HepG2 (cell line): ENCODE measurements around the gene PRKAR1B. TPM values are rescaled to one million over a fixed set of nuclear protein-coding genes. Genes with fewer than 3 reads are reported as not detected.

Source experiments
- ASH2L ChIP-seq: fragments of 300-600, 200-600 bp; sonication (generic); IDR thresholded peaks from 2 replicates; pipeline ENCODE4 v1.7.0; 2017; ENCODE audit warnings: low read depth, mild to moderate bottlenecking, moderate library complexity, mixed read lengths, low read length; ENCODE audit not compliant: insufficient read length
- CEBPB ChIP-seq: IDR thresholded peaks from 2 replicates; pipeline ENCODE4 v1.6.1; 2011; ENCODE audit warnings: low read depth, low read length, improper control_type of control experiment, borderline replicate concordance
- CREBL2 ChIP-seq: sonication (generic); formaldehyde crosslinking; IDR thresholded peaks from 2 replicates; pipeline ENCODE4 v1.8.1; 2023; ENCODE audit warnings: missing genetic modification reagents, mild to moderate bottlenecking, borderline replicate concordance
- GATAD2A ChIP-seq: IDR thresholded peaks from 2 replicates; pipeline ENCODE4 v1.6.1; 2016
- HMGXB3 ChIP-seq: sonication (generic); formaldehyde crosslinking; IDR thresholded peaks from 2 replicates; pipeline ENCODE4 v1.4.0; 2020; ENCODE audit warnings: missing genetic modification reagents, borderline replicate concordance
- IRX3 ChIP-seq: sonication (generic); formaldehyde crosslinking; IDR thresholded peaks from 2 replicates; pipeline ENCODE4 v1.8.1; 2023; ENCODE audit warnings: mild to moderate bottlenecking, low read depth, missing genetic modification reagents, borderline replicate concordance
- MBD4 ChIP-seq: IDR thresholded peaks from 2 replicates; pipeline ENCODE4 v1.6.1; 2012; ENCODE audit warnings: low read length, inconsistent platforms, borderline replicate concordance
- MEF2D ChIP-seq: sonication (generic); formaldehyde crosslinking; IDR thresholded peaks from 2 replicates; pipeline ENCODE4 v1.5.1; 2020; ENCODE audit warnings: mild to moderate bottlenecking, missing genetic modification reagents
- MTA1 ChIP-seq: sonication (generic); formaldehyde crosslinking; IDR thresholded peaks from 2 replicates; pipeline ENCODE4 v1.4.0; 2020; ENCODE audit warnings: missing genetic modification reagents, mild to moderate bottlenecking, borderline replicate concordance
- PTBP1 ChIP-seq: fragments of 200-400 bp; formaldehyde crosslinking; IDR thresholded peaks from 2 replicates; pipeline ENCODE4 v1.6.1; 2018; ENCODE audit warnings: low read length, low read depth; ENCODE audit not compliant: poor library complexity, severe bottlenecking
- SMARCE1 ChIP-seq: fragments of 450-650 bp; IDR thresholded peaks from 2 replicates; pipeline ENCODE4 v1.6.1; 2017; ENCODE audit warnings: borderline replicate concordance
- SNAPC2 ChIP-seq: sonication (generic); formaldehyde crosslinking; IDR thresholded peaks from 2 replicates; pipeline ENCODE4 v1.8.1; 2022; ENCODE audit warnings: mild to moderate bottlenecking, missing genetic modification reagents
- SOX13 ChIP-seq, 3 experiments: fragments of 450-650 bp in 1 of 3; sonication (generic) in 1 of 3; formaldehyde crosslinking in 1 of 3; IDR thresholded peaks in 2 of 3; conservative IDR thresholded peaks in 1 of 3; 2 replicates each; pipeline versions ENCODE4 v1.5.0 to v1.6.1; 2016 to 2020; ENCODE audit warnings: antibody characterized with exemption in 1 of 3, mild to moderate bottlenecking in 1 of 3, missing compliant biosample characterization in 1 of 3, missing genetic modification reagents in 1 of 3, moderate library complexity in 1 of 3
- SP2 ChIP-seq: sonication (generic); formaldehyde crosslinking; IDR thresholded peaks from 2 replicates; pipeline ENCODE4 v1.5.1; 2020; ENCODE audit warnings: mild to moderate bottlenecking, missing genetic modification reagents
- ZNF484 ChIP-seq: sonication (generic); formaldehyde crosslinking; IDR thresholded peaks from 2 replicates; pipeline ENCODE4 v1.5.1; 2020; ENCODE audit warnings: mild to moderate bottlenecking, low read depth, missing genetic modification reagents, borderline replicate concordance
- ZNF563 ChIP-seq: sonication (generic); formaldehyde crosslinking; IDR thresholded peaks from 2 replicates; pipeline ENCODE4 v1.8.0; 2022; ENCODE audit warnings: mild to moderate bottlenecking, moderate library complexity, missing genetic modification reagents
- ZNF704 ChIP-seq: sonication (generic); formaldehyde crosslinking; IDR thresholded peaks from 2 replicates; pipeline ENCODE4 v1.8.1; 2023; ENCODE audit warnings: mild to moderate bottlenecking, inconsistent platforms, moderate library complexity, missing genetic modification reagents, borderline replicate concordance
- ZNF878 ChIP-seq: sonication (generic); formaldehyde crosslinking; IDR thresholded peaks from 2 replicates; pipeline ENCODE4 v1.8.1; 2023; ENCODE audit warnings: mild to moderate bottlenecking, missing genetic modification reagents, moderate library complexity
- polyA plus RNA-seq, 8 experiments: library from polyadenylated mRNA; depleted of rRNA in 3 of 8; stranded (reverse) in 7 of 8; unstranded in 1 of 8; fragments of >200 nt; fragmentation: Illumina TruSeq in 4 of 8; extraction: Trizol in 4 of 8; gene quantifications; 2 replicates each; pipeline versions ENCODE4 v1.2.1 to v1.2.3, GENCODE V29; 2011 to 2016; ENCODE audit warnings: low read depth in 4 of 8, missing spikeins in 1 of 8, mixed read lengths in 1 of 8; ENCODE audit not compliant: insufficient read depth in 1 of 8
- total RNA-seq, 5 experiments: library from RNA; depleted of rRNA; stranded (reverse); fragments of >200 nt; fragmentation: Illumina TruSeq; extraction: Trizol; gene quantifications; 2 replicates each; pipeline ENCODE4 v1.2.3, GENCODE V29; 2016; ENCODE audit warnings: low read depth in 1 of 5
- TF ChIP-seq, protein P1 (sequence below): sonication (generic); formaldehyde crosslinking; IDR thresholded peaks from 2 replicates; pipeline ENCODE4 v1.5.0; 2020; ENCODE audit warnings: missing genetic modification reagents

PRKAR1B gene
- total and polyA plus RNA-seq, 2 of the 13 experiments (the other 11 are each of a cell fraction or from before 2014, with no cell fraction given), result 7.9 to 28.2 TPM

GRCh38 chr7:726084-726853, 812 bp downstream of the PRKAR1B start, which contains the start of gene DNAAF5 (continued):
- TF ChIP-seq HMGXB3 (CRISPR knock-in tag) (0 out of 2 replicates have a peak, but pooled peaks have one; percentile 54), ZNF704 (CRISPR knock-in tag) (peak; percentile 31; the same call in 1 of the 2 replicates), ASH2L (peak; percentile 29), SNAPC2 (CRISPR knock-in tag) (0 out of 2 replicates have a peak, but pooled peaks have one; percentile 33), GATAD2A (CRISPR knock-in tag) (peak; percentile 35; the same call in 1 of the 2 replicates), SMARCE1 (no peak), MBD4 (no peak), ZNF563 (CRISPR knock-in tag) (peak; percentile 89), CEBPB (no peak), SOX13 (IDR thresholded peaks at IDR 0.05) (no peak), SOX13 (CRISPR knock-in tag; conservative IDR thresholded peaks at IDR 0.05 in 1 of 2, IDR thresholded peaks at IDR 0.05 in 1 of 2) (peak in 1 of 2 experiments; percentile 28; a peak in 1 of 4 replicates), PTBP1 (no peak), MEF2D (CRISPR knock-in tag) (peak; percentile 71; the same call in 1 of the 2 replicates), IRX3 (CRISPR knock-in tag) (peak; percentile 87; the same call in 1 of the 2 replicates), ZNF484 (CRISPR knock-in tag) (no peak), MTA1 (peak; percentile 59; the same call in 1 of the 2 replicates), SP2 (CRISPR knock-in tag) (peak; percentile 65), CREBL2 (CRISPR knock-in tag) (peak; percentile 83; the same call in 1 of the 2 replicates), ZNF878 (CRISPR knock-in tag) (no peak)
- TF ChIP-seq, protein P1, sequence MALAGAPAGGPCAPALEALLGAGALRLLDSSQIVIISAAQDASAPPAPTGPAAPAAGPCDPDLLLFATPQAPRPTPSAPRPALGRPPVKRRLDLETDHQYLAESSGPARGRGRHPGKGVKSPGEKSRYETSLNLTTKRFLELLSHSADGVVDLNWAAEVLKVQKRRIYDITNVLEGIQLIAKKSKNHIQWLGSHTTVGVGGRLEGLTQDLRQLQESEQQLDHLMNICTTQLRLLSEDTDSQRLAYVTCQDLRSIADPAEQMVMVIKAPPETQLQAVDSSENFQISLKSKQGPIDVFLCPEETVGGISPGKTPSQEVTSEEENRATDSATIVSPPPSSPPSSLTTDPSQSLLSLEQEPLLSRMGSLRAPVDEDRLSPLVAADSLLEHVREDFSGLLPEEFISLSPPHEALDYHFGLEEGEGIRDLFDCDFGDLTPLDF (CRISPR knock-in tag), result no peak
